Hypothalamus (tissue), 51 donors: Measurements from ENCODE around the gene SLC34A3.
A peak's percentile ranks its signal among the peaks of the same experiment; 100 is the strongest.

Experiments
- DNase-seq, 51 donors: peaks; one replicate each; lab custom pipeline; 2025; lab: John Stamatoyannopoulos, UW

Gene SLC34A3

DNA sequence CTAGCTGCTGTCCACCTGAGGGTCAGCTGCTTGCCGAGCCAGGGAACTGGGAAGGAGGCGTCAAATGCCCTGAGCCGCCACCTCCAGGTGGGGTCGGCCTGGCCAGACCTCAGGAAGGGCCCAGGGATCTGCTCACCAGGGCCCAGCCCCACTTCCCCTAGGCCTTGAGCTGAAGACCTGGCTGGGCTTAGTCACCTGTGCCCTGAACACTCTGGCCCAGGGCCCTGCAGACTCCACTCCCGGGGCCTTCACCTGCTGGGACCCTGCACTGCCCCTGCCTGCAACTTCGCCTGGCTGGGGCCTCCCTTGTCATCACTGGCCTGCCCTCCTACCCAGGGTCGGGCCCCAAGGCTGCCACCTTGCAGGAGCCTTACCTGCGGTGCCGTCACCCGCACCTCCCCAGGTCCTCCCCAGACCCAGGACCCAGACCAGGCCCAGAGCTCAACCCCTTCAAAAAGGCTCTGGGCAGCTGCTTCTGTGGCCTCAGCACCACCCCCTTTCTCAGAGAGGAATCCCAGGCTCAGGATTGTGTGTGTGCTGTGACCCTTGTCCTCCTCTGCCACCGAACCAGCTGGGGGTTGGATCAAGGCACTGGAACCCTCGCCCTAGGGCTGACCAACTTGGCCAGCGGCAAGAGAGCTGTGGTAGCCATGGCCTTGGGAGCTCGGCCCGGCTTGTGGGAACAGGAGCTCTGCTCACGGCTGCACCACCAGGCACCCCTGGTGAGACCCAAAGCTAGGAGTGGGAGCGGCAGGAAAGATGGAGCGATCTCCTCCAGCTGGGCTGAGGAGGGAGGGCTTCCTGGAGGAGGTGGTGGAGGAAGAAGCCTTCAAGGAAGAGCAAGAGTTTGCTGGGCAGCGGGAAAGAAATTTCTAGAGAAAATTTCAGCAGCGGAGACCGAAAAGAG, 23.3 kb downstream of the SLC34A3 start:
- no peak for DNase-seq

DNA sequence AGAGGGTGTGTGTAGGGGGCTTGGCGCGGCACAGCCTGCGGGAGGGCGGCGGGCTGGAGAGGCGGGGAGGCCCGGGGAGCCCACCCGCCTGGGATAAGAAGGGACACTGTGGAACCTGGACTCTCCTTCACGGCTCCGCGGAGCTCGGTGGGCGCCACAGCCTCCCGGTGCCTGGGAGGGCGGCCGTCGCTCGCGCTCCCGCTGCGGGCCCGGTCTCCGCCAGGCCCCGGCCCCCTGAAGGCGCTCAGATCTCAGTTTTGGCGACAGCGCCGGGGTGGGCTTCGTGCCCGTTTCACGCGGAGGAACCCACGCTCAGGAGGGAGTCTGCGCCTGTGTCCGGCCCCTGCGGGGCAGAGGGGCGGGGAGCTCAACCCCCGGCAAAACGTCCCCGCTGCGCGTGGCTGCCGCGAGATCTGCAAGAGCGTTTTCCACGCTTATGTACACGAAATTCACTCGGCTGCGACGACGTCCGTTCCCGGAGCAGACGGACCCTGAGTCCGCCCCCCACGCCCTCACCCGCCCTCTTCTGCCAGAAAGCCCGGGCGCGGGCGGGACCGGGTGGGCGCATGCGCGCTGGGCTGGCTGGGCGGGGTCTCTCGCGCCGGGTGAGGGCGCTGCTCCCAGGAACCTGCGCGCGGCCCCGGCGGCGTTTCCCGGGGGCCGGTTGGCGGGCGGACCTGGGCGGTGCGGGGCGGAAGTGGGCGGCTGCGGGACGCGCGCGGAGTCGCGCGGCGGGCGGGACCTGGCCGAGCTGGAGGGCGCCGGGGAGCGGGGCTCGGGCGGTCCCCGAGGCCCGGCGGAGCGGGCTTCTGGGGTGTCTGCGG, 24.1 kb downstream of the SLC34A3 start, which contains the start of gene NELFB:
TSS of gene NELFB (plus strand) at position 704 of the 824 bp plus-strand sequence.
- peak; percentile 44 to 98 (median 89) for DNase-seq

DNA sequence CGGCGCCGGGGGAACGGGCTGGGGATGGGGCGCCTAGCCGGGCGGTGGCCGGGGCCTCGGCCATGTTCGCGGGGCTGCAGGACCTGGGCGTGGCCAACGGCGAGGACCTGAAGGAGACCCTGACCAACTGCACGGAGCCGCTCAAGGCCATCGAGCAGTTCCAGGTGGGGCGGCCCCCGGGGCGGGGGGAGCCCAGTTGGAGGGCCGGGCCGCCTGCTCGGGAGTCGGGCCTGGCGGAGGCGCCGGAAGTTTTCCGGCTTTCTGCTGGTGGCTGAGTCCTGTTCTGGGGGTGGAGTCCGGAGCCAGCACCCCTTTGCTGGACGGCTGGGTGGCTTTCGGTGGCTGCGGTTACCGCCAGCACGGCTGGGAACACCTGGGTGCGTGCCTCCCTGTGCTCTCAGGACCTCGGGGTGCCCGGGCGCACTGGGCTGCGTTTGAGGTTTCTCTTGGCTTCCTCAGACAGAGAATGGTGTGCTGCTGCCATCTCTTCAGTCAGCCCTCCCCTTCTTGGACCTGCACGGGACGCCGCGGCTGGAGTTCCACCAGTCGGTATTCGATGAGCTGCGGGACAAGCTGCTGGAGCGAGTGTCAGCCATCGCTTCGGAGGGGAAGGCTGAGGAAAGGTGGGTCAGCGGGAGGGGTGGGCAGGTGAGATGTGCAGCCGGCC, 24.9 kb downstream of the SLC34A3 start:
- DNase-seq = peak in 1 of 51 donors; percentile 48

DNA sequence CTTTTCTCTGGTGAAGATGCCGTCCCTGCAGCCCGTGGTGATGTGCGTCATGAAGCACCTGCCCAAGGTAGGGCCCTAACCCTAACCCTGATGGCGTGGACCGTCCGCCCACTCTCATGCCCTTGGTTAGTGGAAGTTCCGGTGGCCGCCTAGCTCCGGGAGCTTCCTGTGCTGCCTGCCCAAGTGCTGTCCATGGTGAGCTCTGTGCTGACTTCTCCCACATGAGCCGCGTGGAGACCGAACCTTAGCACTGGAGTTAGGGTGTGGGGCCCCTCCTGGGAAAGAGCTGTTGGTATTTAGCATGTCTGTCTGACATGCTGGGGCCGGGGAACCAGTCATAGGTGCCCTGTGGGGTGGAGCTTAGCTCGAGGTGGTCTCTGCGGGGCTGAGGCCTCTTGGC, 25.7 kb downstream of the SLC34A3 start:
- no peak for DNase-seq

DNA sequence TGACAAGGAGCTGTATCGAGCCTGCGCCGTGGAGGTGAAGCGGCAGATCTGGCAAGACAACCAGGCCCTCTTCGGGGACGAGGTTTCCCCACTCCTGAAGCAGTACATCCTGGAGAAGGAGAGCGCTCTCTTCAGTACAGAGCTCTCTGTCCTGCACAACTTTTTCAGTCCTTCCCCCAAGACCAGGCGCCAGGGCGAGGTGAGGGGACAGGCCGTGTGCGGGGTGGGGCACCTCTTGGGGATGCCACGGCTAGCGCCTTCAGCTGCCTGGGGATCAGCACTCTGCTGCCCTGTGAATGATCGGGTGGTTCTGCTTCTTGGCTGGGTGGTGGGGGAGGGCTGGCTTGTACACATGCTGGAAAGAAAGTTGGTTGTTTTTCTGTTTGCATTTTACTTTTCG, 26.2 kb downstream of the SLC34A3 start:
- DNase-seq = no peak

DNA sequence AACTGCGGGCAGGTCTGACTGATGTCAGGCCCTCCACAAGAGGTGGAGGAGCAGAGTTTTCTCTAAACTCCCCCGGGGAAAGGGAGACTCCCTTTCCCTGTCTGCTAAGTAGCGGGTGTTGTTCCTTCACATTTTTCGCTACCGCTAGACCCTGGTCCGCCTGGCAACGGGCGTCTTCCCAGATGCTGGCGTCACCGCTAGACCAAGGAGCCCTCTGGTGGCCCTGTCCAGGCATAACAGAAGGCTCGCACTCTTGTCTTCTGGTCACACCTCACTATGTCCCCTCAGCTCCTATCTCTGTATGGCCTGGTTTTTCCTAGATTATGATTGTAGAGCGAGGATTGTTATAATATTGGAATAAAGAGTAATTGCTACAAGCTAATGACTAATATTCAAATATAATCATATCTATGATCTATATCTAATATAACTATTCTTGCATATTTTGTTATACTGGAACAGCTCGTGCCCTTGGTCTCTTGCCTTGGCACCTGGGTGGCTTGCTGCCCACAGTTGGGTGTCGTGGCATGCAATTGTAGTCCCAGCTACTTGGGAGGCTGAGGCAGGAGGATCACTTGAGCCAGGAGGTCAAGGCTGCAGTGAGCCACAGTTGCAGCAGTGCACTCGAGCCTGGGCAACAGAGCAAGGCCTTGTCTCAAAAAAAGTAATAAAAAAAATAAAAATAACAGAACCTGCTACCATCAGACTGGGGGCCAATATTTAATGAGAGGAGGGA, 31.6 kb downstream of the SLC34A3 start:
- peak in 10 of 51 donors; percentile 6 to 36 (median 20) for DNase-seq

DNA sequence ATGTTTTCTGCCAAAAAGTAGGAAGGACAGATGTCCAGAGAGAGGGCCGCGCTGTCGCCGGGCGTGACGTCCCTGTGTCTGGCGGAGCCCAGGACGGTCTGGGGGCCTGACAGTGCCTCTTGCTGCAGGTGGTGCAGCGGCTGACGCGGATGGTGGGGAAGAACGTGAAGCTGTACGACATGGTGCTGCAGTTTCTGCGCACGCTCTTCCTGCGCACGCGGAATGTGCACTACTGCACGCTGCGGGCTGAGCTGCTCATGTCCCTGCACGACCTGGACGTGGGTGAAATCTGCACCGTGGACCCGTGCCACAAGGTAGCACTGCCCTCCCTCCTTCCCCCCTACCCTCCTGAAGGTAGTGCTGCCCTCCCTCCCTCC, 32.2 kb downstream of the SLC34A3 start:
- DNase-seq = no peak

DNA sequence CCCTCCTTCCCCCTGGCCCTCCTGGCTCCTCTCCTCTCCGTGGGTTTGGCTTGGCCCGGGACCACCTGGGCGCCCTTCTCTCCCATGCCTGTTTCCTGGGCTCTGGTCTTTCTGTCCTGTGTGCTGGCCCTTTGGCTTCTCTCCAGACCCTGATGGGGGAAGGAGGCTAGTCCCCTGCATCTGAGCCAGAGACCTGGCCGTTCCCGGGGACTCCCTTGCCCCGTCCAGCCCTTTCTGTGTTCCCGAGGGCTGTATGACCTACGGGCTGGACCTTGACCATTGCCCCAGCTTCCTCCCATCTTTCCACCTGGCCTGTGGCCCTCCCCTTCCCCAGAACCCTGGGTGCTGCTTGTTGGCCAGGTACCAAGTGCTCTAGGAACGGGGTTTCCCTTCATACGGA, 32.8 kb downstream of the SLC34A3 start:
- no peak for DNase-seq

DNA sequence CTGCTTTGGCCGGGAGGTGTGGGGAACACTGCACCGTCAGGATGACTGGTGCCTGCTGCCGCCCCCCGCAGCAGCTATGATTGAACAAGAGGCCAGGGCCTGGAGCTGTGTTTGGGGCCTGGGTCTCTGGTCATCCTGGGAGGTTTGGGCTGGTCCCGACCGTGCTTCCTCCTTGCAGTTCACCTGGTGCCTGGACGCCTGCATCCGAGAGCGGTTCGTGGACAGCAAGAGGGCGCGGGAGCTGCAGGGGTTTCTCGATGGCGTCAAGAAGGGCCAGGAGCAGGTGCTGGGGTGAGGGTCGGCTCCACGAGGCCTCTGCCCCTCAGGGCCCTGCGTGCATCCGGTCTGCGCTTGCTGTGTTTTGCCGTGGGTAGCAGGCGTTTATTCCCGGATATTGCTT, 33.4 kb downstream of the SLC34A3 start:
- no peak for DNase-seq

DNA sequence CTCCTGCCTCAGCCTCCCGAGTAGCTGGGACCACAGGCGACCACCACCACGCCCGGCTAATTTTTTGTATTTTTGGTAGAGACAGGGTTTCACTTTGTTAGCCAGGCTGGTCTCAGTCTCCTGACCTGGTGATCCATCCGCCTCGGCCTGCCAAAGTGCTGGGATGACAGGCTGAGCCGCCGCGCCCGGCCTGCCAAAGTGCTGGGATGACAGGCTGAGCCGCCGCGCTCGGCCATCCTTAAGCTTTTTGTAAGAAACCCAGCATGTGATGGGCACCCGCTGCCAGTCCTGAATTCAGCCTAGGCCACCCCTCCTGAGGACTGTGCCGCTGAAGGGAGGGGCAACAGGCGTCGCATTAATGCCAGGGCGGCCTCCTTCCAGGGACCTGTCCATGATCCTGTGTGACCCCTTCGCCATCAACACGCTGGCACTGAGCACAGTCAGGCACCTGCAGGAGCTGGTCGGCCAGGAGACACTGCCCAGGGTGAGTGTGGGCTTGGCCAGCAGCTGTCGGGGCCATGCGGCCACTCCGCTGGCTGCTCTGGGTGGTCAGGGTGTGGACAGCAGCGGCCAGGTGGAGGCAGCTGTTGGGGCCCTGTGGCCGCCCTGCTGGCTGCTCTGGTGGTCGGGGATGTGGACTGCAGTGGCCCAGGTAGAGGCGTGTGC, 34.9 kb downstream of the SLC34A3 start:
- no peak for DNase-seq

DNA sequence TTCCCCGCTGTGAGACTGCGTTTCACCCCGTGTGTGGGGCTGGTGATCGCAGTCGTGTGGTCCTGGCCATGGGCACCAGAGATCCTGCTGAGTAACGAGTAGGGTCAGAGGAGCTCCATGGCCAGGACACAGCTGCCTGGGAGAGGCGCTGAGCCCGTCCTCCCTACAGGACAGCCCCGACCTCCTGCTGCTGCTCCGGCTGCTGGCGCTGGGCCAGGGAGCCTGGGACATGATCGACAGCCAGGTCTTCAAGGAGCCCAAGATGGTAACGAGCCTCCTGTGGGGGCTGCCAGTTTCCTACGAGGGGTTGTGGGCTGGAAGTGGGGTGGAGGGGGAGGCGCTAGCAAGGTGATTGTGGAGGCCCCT, 35.4 kb downstream of the SLC34A3 start:
- no peak for DNase-seq

DNA sequence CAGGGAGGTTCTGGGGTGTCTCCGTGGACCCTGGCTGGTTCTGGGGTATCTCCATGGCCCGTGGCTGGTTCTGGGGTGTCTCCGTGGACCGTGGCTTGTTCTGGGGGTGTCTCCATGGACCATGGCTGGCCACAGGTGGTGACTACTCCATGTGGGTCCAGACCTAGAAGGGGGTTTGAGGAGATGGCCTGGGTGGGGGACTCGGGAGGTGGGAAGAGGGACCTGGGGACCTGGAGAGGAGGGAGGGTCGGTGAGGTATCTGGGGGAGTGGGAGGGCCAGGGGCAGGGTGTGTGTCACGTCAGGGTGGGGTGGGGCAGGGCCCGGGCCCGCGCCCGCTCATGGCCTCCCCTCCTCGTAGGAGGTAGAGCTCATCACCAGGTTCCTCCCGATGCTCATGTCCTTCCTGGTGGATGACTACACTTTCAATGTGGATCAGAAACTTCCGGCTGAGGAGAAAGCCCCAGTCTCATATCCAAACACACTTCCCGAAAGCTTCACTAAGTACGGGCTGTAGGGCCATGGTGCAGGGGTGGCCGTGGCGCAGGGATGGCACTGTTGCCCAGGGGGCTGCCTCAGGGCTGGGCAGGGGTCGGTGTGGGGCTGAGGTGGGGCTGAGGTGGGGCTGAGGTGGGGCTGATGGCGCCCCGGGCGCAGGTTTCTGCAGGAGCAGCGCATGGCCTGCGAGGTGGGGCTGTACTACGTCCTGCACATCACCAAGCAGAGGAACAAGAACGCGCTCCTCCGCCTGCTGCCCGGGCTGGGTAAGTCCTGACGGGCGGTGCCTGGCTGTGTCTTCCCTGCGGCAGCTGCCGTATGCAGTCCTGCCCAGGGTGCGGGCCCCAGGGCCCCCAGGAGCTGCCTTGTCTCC, 36.1 kb downstream of the SLC34A3 start:
- DNase-seq = no peak

DNA sequence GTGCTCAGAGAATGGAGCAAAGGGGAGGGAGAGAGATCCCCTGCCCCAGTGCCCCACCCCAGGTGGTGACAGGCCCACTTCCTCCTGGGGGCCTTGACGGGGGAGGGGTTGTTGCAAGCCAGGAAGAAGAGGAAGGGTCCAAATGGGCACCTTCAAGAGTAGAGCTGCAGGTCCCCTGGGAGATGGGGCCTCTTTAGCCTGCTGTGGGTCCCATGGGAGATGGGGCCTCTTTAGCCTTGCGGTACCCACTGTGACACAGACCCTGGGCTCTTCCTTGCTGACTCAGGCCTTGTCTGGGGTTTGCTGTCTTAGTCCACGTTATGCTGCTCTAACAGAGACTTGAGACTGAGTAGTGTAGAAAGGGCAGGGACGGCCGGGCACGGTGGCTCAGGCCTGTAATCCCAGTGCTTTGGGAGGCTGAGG, 37.2 kb downstream of the SLC34A3 start:
- no peak for DNase-seq

DNA sequence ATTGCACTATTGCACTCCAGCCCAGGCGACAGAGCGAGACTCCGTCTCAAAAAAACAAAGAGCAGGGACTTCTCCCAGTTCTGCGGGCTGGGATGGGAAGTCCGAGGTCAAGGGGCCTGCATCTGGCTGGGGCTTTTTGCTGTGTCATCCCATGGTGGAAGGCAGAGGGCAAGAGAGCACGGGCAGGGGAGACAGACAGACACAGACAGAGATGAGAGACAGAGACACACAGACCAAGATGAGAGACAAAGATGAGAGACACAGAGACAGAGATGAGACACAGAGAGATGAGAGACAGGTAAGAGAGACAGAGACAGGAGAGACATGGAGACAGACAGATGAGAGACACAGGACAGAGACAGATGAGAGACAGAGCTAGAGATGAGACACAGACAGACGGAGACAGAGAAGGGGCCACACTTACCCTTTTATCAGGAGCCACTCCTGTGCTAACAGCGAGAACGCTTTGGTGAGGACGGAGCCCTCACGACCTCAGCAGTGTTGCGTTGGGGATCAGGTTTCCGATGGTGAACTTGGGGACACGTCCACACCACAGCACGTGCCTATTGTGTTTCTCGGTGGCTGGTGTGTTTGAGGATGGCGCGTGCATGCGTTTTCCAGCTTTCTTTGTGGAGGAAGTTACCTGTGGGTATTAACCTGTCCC, 38.0 kb downstream of the SLC34A3 start:
- no peak for DNase-seq

DNA sequence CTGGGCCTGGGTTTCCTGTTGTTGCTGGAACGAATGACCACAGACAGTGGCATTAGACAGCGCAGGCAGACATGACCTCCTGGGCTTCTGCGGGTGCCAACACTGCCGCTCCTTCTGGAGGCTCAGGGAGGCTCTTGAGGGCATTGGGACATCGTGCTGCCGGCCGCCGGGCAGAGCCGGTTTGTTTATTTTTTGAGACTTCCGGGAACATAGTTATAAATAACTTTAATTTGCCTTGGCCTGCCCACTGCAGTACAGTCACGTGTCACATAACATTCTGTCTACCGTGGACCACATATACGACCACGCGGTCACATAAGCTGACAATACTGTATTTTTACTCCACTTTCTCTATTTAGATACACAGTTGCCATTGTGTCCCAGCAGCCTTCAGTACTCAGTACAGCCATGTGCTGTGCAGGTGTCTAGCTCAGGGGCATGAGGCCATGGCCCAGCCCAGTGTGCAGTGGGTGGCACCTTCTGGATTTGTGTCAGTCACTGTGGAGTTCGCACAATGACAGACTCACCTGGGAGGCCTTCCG, 38.6 kb downstream of the SLC34A3 start:
- no peak for DNase-seq

DNA sequence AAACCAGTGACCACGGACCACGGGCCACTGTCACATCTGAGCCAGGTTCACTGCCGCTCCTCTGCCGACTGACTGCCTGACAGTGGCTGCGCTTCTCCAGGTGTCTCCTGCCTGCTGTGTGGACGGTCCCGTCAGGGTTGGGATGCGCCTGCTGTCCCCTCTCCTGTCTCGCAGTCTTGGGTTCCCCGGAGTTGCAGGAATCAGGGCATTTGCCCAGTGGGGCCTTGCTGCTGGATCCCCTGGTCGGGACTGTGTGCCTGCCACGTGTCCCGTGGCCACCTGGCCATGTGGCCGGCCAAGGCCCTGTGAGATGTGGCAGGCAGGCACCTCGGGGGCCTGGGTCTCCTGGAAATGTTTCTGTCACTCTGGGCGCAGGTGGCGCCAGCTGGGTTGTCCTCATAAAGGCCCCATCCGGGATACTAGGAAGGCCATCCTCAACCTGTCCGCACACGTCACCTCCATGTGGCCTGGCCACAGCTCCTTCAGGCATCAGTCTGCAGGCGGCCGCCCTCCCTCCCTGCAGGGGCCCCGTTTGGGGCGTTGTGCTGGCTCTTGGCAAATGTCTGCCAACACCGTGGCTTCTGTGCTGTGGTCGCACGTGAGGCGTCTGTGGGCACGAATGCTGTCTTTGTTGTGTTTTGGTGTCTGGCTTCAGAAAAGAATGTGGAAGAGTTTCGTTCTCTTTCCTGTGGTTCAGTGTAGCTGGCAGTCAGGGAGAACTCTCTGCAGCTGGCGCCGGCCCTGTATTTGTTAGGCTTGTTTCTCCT, 40.4 kb downstream of the SLC34A3 start:
- no peak for DNase-seq

DNA sequence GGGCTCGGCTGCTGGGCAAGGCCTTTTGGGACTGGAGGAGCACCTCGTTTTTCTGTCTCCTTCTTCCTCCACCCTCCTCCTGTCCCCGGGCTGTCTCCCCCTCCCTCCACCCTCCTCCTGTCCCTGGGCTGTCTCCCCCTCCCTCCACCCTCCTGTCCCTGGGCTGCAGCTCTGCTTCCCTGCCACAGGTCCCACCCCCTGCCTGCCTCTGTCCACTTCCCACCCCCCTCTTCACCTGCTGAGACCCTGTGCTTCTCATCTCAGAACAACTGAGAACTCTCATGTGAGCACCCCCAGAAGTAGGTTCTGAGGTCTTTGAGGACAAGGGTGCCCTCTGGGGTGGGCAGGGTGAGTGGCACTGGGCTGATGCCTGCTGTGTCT, 41.0 kb downstream of the SLC34A3 start:
- no peak for DNase-seq
